ENCODE data around the gene SPINT2. TPM values are rescaled to one million over a fixed set of nuclear protein-coding genes. Genes with fewer than 3 reads are reported as not detected.
"Not testable (repeated sequence)": the region's sequence is repeated elsewhere in the genome, so short reads cannot be mapped to it uniquely, and the experiment has no call there.

SPINT2 gene
- total and polyA plus RNA-seq, 11 donors, result 3.5 to 27.7 (median 14.6) TPM

DNA sequence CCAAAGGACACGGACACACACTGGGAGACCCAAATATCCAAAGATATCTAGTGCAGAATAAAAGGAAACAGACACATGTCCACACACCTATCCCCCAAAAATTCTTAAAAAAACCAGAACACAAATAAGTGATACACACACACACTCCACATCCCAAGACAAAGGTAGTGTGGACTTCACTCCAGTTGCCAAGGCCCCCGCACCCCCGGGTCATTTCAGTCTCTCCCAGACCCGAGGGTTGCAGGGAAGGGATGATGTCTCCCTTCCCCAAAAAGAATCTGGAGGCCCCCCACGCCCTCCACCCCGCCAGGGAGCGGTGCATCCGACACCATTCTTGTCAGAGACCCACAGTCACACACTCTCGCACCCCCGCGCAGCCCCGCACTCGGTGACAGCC, 40.8 kb upstream of the SPINT2 start:
- intact Hi-C loops (cut with DNase I), result loop anchor here in 4 of 10 donors (10.0 kb wide), 3 partner anchors 79 to 329 kb away; partner anchors contain the start of genes SIPA1L3 (in 1 of the 4) and WDR87 (in 1 of the 4)

DNA sequence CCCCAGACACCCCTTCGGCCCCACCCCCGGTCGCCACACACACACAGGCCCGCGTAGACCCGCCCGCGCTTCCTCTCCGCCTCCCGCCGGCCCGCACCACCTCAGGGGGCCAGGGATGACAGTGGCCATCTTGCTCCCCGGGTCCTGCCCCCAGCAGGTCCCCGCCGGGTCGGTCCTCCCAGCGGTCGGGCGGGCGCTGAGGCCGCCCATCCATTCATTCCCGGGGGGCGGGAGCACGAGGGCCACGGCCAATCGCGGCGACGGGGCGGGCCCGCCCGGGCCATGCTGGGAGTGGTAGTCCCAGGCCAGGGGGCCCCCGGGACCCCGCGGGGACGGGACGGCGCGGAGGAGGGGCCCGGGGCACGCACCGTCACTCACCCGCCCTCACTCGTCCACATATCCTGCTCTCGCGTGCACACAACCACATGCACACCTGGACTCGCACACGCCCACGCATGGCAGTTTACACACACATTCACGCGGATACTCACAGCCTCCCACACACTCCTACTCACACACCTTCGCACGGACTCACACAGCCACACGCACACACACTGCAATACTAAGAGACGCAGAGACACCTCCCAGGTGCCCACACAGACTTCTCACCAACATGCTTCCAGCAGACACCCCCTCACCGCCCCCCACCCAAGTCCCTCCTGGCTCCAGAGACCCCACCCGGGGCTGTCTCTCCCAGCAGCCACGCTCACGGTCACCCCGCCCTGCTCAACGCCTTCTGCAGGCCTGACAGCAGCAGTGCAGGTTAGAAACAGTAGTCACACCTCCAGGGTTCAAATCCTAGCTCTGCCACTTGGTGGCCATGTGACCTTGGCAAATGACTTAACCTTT, 40.1 kb upstream of the SPINT2 start, which contains the start of gene DPF1:
TSS of gene DPF1 (minus strand) at position 209 of the 849 bp plus-strand sequence. CDS start at position 129, 80 bp downstream.
- no peak within 1 kb of the TSS for H3K27ac ChIP-seq
- 3 to 10% (median 4%) methylated on average over 17 to 61 of the region's 61 CpGs for WGBS, 4 donors
- H3K4me1 ChIP-seq, result peaks cover 7 to 24% (median 16%) of the 10 kb centered on the region in 12 donors
- H3K9me3 ChIP-seq, result no peaks in the 10 kb centered on the region
- peak within 1 kb of the TSS; percentile 14 to 58 (median 46) for H3K4me3 ChIP-seq
- peaks cover 21 to 92% (median 58%) of the 10 kb centered on the region in 9 donors for H3K27me3 ChIP-seq
- ATAC-seq (peak in 3 of 4 donors; percentile 82 to 89 (median 83)), DNase-seq (peak in 4 of 5 donors; percentile 52 to 73 (median 61))
- TF ChIP-seq POLR2A (IDR thresholded peaks at IDR 0.05), result no peak
- TF ChIP-seq, protein P1, sequence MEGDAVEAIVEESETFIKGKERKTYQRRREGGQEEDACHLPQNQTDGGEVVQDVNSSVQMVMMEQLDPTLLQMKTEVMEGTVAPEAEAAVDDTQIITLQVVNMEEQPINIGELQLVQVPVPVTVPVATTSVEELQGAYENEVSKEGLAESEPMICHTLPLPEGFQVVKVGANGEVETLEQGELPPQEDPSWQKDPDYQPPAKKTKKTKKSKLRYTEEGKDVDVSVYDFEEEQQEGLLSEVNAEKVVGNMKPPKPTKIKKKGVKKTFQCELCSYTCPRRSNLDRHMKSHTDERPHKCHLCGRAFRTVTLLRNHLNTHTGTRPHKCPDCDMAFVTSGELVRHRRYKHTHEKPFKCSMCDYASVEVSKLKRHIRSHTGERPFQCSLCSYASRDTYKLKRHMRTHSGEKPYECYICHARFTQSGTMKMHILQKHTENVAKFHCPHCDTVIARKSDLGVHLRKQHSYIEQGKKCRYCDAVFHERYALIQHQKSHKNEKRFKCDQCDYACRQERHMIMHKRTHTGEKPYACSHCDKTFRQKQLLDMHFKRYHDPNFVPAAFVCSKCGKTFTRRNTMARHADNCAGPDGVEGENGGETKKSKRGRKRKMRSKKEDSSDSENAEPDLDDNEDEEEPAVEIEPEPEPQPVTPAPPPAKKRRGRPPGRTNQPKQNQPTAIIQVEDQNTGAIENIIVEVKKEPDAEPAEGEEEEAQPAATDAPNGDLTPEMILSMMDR (IDR thresholded peaks at IDR 0.05), result no peak
- no peaks in the 10 kb centered on the region for H3K36me3 ChIP-seq
- intact Hi-C loops (cut with DNase I), result loop anchor here in 4 of 10 donors (10.0 kb wide), 3 partner anchors 79 to 329 kb away; partner anchors contain the start of genes SIPA1L3 (in 1 of the 4) and WDR87 (in 1 of the 4)

More for the DNA sequence above, 40.8 kb upstream of the SPINT2 start:
- no peak overlapping the region for H3K27ac ChIP-seq
- H3K27me3 ChIP-seq, result peaks cover 16 to 92% (median 51%) of the 10 kb centered on the region in 9 donors
- DNase-seq, result no peak
- H3K4me1 ChIP-seq, result peaks cover under 1 to 17% (median 10%) of the 10 kb centered on the region in 12 donors
- TF ChIP-seq POLR2A (IDR thresholded peaks at IDR 0.05), result no peak
- TF ChIP-seq, protein P1 (IDR thresholded peaks at IDR 0.05), result no peak
- no peak for ATAC-seq
- H3K4me3 ChIP-seq, result peak overlapping the region; percentile 14 to 58 (median 46)
- H3K36me3 ChIP-seq, result no peaks in the 10 kb centered on the region
- 9 to 17% (median 11%) methylated on average over 8 to 13 of the region's 13 CpGs for WGBS, 4 donors
- H3K9me3 ChIP-seq, result no peaks in the 10 kb centered on the region

DNA sequence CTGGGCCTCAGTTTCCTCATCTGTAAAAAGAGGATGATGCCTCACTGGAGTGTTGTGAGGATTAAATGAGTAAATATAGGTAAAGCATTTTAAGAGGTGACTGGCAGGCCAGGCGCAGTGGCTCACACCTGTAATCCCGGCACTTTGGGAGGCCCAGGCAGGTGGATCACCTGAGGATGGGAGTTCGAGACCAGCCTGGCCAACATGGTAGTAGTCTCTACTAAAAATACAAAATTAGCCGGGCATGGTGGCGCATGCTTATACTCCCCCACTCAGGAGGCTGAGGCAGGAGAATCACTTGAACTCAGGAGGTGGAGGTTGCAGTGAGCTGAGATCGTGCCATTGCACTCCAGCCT, 39.5 kb upstream of the SPINT2 start:
- intact Hi-C loops (cut with DNase I), result loop anchor here in 8 of 10 donors (5.0 to 10.0 kb wide), 7 partner anchors 78 to 330 kb away; partner anchors contain the start of genes SIPA1L3 (in 1 of the 8) and WDR87 (in 1 of the 8)
- not testable (repeated sequence) for H3K9me3 ChIP-seq, DNase-seq, H3K36me3 ChIP-seq, ATAC-seq, H3K27ac ChIP-seq, H3K4me3 ChIP-seq
- Histone ChIP-seq H3K27me3 (peaks cover 23 to 91% (median 59%) of the 10 kb centered on the region in 9 donors), H3K4me1 (peaks cover 7 to 25% (median 18%) of the 10 kb centered on the region in 12 donors)
- 83 to 94% (median 92%) methylated on average over 6 of the region's 6 CpGs for WGBS, 4 donors

DNA sequence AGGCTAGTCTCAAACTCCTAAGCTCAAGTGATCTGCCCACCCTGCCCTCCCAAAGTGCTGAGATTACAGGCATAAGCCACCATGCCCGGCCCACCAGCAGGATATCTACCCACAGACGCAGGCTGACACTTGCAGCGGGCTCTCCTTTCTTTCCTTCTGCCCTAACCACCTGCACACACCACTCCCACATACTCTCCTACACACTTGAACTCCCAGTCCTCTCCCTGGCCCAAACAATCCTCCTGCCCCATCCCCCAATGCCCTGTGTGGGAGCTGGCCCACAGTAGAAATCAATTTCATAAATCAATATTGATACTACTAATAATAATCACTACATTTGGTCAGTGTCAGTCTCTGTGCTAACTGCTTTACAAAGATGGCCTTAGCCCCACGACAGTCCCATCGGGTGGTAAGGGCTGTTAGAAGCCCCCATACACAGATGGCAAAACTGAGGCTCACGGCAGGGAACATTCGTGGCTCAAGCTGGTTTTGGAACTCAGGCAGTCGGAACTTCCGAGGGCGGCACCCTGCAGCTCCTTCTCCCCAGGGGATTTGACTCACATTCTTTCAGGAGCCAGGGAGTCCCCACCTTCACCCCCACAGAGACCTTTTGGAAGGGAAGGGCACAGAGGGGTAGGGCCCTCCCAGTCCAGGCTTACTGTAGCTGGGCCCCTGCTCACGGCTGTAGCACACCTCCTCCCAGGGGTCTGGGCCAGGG, 36.9 kb upstream of the SPINT2 start:
- WGBS, 4 donors, result 63 to 84% (median 68%) methylated on average over 10 to 11 of the region's 11 CpGs
- intact Hi-C loops (cut with DNase I), result loop anchor here in 8 of 10 donors (5.0 to 10.0 kb wide), 7 partner anchors 80 to 333 kb away; partner anchors contain the start of genes SIPA1L3 (in 1 of the 8) and WDR87 (in 1 of the 8)
- H3K27me3 ChIP-seq, result peaks cover 19 to 81% (median 50%) of the 10 kb centered on the region in 9 donors

More for the DNA sequence above, 36.9 kb upstream of the SPINT2 start:
- TF ChIP-seq POLR2A (IDR thresholded peaks at IDR 0.05), result no peak
- TF ChIP-seq, protein P1 (IDR thresholded peaks at IDR 0.05), result no peak
- H3K27ac ChIP-seq, result no peak overlapping the region
- no peak overlapping the region for H3K4me3 ChIP-seq
- H3K9me3 ChIP-seq, result no peaks in the 10 kb centered on the region
- DNase-seq (no peak), ATAC-seq (no peak)
- no peaks in the 10 kb centered on the region for H3K36me3 ChIP-seq
- peaks cover 7 to 25% (median 18%) of the 10 kb centered on the region in 12 donors for H3K4me1 ChIP-seq
